HG02623 (cell line): ENCODE data around the gene ITPR2.
"Not testable (repeated sequence)": the region's sequence is repeated elsewhere in the genome, so short reads cannot be mapped to it uniquely, and the experiment has no call there.

ENCODE experiments used
- ATAC-seq: cut with Tn5 transposase; IDR thresholded peaks from one replicate; pipeline ENCODE4 v1.9.1; 2021; ENCODE audit warnings: moderate library complexity; ENCODE audit not compliant: unreplicated experiment

The ITPR2 gene

DNA sequence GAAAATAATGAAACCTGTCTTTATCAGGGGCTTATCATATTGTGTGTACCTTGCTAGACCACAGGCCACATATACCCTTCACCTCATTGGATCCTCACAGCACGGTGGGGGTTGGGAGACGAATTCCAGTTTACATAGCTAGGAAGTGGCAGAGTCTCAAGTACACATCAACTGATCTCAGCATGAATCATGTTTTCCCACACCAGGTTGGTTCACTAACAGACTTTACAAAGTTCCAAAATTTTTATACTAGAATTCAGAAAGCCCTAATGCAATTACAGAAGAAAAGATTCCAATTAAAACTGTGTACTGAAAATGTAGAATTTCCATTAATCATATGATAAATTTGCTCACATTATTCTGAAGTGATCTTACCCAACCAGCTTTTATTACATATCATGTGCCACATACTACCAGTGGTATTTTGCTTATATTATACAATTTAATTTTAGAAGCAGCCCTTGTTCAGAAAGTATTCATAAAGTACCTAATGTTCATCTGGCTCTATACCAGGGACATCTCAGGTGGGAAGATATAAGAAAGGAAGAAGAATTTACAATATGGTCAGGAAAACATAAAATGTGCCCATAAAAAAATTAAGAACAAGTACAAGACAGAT lies 196.2 kb downstream of the ITPR2 start:
- no peak for ATAC-seq

DNA sequence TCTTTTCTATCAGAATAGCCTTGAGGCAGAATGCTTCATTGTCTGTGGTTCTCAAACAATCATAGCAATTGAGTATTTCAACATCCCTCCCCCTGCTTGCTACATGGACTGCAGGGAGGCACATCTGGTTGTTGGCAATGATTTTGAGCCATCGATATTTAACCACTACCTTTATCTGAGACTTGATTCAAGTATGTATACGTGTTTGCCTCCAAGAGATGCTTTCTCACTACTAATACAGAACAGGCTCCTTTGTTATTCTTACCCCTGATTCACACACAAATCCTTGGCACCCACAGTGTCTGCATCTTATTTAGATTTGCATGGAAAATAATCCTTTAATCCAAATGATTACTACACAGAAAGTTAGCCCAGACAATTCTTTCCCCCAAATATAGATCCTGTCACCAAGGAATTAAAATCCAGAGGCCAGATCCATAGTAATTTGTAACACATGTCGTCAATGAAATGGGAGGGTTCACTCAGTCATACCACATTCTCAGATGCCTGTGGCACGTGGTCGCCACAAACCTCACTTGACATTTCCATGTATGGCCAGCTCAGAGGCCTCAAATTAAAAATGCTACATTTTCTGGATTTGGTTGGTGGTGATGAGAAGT lies 199.3 kb downstream of the ITPR2 start:
- ATAC-seq, result no peak

DNA sequence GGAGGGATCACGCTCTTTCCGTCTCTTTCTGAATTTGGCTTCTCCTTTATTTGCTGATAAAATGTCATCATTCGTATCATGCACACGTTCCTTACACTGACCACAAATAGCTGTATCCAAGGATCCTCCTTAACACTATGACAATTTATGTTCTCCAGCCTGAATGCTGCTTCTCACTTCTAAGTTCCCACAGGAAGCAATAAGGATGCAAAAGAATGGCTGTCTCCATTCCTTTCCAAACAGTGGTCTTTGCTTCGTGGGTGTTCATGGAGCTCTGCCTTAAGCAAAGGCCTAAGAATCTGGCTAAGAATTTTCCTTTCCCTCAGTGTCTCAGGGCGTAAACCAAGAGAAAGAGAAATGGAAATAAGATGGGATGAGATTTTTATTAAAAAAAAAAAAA lies 200.2 kb downstream of the ITPR2 start:
- no peak for ATAC-seq

DNA sequence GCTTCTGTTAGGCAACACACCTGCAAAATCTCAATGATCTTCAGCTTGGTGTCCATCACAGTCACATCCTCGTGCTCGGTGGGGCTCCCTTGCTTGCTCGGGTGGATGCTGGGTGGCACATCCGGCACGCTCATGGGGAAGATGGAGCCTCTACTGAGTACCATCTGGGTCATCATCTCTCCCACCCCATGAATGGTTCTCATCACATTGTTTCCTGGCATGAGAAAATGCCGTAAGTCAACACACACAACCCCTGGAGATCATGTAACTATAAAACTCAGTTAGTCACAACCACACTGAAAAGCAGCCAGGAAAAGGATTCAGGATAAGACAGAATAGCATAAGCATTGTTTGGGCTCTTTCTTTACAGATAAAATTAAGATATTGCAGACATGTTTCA lies 201.1 kb downstream of the ITPR2 start:
- ATAC-seq, result no peak

DNA sequence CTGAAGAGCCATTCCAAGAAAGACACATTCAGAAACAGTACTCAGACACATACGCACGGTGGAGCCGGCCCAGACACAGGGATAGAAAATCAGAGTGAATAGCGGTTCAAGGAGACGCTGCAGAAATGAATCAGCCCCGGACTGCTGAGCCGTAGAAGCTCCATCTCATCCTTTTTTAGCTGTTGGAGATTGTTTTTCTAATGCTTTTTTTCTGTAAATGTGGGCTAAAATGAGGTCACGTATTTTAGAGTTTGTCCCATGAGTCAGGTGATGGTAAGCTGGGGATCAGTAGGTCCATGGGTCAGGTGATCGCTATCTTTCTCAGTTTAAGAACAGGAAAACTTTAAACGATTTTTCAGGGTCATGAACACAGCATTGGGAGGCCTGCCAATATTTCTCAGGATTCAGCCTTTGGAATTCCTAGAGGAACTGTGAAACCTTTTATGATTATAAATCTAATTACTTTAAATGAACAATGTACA lies 202.4 kb downstream of the ITPR2 start:
- ATAC-seq, result no peak

DNA sequence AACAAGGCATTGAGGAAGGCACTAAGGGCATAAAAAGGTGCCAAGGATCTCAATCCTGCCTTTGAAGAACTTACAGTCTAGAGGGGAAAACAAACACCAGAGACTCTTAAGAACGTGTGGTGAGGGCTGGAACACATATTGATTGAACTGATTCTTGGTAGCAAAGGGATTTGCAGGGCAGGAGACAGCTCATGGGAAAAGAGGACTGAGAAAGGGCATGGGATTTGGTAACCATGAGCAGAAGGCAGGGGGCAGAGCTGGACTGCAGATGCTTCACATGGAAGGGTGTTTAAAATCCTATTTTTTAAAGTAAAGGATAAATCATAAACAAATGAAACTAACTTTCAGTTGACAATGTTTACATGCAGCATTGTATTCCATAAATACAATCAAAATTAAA lies 203.1 kb downstream of the ITPR2 start:
- no peak for ATAC-seq

DNA sequence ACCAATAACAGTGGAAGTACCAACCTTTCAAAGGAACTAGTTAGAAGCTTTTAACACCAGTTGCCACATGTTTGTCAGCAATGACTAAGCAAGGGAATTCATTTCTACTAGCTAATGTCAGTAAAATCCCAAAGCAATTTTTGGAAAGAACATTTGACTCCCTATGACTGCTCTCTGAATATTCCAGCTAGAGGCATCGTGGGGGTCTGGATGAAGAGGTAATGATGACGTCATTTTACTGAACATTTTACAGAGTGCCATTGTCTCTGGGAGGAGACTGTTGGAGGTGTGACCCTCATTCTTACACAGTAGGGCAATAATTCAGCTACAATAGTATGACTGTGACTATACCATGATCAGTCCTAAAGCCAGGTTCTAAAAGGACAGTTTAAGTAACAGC lies 204.8 kb downstream of the ITPR2 start:
- ATAC-seq, result no peak

DNA sequence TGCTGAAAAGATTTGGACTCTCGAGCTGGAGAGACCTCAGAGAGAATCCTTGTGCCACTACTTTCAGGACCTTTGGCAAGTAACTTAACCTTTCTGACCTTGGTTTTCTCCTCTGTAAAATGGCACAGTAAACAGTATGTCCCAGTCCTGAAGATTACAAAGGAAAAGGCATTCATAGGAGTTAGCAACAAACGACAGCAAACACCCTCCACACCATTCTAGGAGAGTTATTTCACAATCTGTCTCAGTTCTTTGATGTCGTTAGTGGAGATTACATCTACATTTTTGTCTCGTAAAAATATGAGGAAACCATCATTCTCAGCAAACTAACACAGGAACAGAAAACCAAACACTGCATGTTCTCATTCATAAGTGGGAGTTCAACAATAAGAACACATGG lies 205.7 kb downstream of the ITPR2 start:
- no peak for ATAC-seq

DNA sequence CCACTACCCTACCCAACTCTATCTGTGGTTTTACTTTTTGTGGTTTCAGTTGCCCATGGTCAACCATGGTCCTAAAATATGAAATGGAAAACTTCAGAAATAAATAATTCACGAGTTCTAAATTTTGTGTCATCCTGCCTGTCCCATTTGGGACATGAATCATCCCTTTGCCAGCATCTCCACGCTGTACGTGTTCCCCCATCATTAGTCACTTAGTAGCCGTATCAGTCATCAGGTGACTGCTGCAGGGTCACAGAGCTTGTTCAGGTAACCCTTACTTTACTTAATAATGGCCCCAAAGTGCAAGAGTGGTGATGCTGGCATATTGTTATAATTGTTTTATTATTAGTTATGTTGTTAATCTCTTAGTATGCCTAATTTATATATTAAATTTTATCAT lies 209.9 kb downstream of the ITPR2 start:
- ATAC-seq, result no peak

DNA sequence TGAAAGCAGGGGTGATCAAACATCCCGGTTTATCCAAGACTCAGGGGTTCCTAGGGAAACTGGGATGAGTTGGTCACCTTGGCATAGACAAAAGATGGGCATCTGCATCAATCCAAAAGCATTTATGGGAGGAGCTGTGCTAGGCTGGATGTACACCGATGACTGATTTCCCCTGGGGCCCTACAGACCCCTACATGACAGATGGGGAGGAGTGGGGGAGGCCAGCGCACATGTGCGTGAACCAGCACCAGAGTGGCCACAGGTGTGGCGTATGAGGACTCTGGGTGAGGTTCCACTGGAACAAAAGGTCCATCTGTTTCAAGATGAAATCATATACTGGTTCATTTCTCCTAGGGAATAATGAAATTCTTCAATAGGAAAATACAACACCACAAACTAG lies 210.4 kb downstream of the ITPR2 start:
- ATAC-seq, result no peak

DNA sequence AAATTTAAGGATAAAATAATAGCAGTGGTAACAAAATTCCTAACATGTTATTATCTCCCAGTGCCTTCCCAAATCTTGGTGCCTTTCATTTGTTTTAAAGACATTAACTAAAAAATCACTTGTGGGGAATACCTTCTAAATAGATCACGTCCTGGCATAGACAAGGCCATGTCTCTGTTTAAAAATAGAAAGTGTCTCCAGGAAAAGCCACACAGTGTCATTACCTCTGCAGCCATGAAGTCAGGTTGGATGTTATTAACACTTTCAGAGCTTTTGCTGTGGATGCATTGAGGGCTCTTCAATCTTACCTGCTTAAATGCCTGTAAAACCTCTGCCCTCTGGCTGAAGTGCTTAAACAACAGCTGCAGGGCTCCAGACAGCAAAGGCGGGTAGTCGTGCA lies 211.1 kb downstream of the ITPR2 start:
- no peak for ATAC-seq

DNA sequence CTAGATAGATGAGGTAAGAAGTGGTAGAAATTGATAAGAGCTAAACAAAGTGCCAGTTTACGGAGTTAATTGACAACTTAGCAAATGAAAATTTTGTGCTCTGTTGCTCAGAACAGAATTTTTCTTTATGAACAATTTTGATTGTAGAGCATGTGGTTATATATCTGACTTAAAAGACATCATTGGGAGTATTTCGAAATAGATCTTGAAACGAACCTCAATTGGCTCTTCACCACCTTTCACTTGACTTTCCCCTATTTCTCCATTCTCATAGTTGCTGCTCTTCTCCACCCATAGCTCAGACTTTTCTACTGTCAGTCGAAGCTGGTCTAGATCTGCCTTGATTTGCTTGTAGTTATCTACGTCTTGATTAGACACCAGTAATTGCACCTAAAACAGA lies 212.1 kb downstream of the ITPR2 start:
- ATAC-seq, result no peak

DNA sequence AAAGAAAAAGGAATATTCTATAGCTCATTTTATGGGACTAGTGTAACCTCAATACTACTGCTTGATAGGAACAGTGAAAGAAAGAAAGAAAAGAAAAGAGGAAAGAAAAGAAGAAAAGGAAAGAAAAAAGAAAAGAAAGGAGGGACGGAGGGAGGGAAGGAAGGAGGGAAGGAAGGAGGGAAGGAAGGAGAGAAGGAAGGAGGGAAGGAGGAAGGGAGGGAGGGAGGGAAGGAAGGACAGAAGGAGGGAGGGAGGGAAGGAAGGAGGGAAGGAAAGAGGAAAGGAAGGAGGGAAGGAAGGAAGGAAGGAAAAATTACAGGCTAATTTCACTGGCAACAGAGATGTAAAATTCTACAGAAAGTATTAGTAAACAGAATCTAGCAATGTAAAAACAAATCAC lies 215.5 kb downstream of the ITPR2 start:
- ATAC-seq, result no peak

DNA sequence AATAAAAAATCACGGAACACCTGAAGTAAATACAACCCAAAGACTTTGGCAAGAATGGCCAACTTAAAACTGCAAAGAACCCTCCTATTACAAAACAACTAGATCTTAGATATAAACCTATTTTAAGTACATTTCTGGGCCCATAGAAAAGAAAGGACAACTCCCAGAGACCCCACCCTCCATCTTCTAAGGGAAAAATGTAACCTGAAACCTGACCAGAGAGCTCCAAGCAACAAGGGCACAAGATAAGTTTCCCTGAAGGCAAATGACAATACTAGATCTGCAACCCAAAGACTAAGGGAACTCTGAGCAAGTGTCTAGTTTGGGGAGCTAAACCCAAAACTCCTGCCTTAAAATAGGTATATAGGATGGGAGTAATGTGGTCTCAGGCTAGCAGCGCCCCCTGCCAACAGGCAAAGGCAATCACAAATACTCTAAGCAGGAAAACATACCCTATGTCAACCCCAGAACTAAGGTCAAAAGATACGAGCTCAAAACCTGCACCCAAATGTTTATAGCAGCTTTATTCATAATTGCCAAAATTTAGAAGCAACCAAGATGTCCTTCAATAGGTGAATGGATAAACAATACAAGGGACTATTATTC lies 218.9 kb downstream of the ITPR2 start:
- ATAC-seq, result no peak

DNA sequence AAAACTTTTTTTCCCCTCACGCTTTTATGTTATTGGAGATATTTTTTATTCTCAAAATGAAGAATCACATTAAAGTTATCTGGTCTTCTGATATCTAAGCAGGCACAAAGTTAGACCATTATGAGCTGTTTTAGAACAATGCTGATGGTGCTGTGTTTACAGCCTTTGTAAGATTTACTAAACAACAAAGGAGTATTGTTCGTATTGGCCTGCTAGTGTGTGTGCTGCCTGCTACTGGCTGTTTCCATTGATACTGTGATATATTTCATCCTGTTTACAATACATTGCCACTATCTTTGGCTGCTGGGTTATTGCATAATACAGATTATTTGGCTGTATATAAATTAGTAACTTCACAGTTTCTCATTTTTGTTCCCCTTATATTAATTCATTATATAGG lies 220.8 kb downstream of the ITPR2 start:
- ATAC-seq, result no peak

DNA sequence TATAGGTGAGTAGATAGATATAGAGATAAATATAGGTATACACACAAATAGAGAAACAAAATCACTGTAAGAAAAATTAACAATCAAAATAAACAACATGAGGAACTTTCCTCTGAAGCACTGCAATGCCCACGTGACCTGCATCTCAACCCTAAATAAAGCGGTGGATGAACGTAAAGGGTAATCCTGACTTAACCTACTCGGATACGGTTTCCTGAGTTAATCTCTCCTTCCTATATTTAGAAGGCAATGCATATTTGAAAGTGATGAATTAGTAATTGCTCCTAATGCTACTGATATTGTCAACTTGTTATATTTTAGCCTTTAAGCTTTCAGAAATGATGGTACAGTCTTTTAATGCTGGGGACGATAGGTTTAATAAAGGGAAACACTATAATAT lies 221.4 kb downstream of the ITPR2 start:
- ATAC-seq, result no peak

DNA sequence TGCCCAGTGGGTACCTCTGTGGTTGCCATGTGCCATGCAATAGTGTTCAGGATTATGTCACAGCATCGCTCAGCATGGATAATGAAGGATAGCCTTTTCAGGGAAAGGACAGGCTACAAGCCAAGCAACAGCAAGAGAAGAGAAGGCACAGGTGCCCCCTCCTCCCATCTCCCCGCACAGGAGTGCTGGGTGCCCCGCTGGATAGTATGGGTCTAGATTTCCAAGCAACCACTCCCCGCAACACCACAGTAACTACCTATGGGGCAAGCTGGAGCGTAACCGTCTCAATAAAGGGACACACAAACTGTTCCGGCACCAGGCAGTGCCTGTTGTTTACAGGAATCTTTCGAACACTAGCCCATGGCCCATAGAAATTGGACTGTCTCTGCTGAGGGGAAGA lies 222.2 kb downstream of the ITPR2 start:
- ATAC-seq, result no peak

DNA sequence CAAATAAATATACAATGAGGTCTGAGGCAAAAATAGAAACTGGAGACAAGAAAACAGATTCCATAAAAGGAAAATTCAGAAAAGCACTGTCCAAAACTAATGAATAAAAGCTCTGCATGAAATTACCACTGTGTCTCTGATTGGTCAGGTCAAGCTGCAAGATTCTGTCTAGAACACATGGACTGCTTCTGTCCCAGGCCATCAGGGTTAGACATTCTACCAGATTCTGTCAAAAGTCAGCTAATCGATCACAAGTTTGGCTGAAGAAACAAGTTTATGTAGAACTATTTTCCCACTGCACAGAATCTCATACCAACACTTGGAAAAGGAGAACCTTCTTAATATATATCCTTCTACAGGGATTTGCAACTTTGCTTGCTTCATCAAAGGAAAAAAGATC lies 223.0 kb downstream of the ITPR2 start:
- ATAC-seq, result no peak

DNA sequence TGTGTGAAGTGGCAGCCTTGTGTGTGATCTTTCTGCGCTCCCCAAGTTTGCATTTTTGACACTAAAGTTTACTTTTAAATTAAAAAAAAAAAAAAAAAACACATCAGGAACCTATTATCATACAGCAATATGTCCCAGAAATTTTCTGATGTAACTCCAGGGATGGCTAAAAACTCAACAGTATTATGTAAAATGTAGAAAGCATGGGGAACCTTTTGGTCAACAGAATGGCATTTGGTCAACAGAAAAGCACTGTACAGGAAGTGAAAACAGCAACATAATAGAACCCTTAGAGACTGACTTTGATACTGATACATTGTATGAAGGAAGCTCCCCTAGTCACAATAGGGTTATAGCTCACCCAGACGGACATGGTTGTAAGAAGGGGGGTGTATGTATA lies 224.3 kb downstream of the ITPR2 start:
- no peak for ATAC-seq

DNA sequence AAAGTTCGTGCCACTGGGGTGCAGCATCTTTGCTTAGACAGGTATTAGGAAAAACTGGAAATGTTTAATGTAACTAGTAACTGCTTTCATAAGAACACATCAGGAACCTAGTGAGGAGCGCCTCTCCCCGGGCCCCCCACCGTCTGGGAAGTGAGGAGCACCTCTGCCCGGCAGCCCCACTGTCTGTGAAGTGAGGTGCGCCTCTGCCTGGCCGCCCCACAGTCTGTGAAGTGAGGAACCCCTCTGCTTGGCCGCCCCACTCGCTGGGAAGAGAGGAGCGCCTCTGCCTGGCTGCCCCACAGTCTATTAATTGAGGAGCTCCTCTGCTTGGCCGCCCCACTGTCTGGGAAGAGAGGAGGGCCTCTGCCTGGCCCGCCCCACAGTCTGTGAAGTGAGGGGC lies 224.7 kb downstream of the ITPR2 start:
- no peak for ATAC-seq

DNA sequence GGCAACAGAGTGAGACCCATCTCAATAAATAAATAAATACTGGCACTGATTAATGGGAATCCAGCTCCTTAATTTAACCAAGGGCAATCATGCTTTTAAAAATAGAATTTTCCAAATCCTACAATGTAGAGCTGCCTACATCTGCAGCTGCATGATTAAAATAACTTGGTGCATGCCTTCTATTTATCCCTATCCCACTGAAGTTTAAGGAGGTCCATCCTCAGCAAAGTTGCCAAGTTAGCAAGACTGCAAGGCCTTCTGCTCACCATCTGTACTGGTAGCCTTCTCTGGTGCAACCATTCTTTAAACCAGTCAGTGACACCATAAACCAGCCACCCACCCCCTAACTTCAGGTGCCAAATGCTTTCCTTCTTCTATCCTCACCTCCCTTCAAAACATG lies 226.1 kb downstream of the ITPR2 start:
- no peak for ATAC-seq

DNA sequence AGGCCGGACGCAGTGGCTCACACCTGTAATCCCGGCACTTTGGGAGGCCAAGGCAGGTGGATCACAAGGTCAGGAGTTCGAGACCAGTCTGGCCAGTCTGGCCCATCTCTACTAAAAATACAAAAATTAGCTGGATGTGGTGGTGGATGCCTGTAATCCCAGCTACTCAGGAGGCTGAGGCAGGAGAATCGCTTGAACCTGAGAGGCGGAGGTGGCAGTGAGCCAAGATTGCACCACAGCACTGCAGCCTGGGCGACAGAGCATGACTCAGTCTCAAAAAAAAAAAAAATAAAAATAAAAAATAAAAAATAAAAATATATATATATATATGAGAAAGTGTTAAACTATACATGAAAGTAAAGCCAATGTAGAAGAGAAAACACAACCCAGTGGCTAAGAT lies 228.2 kb downstream of the ITPR2 start:
- not testable (repeated sequence) for ATAC-seq
